Measurements from ENCODE around the gene MEP1B.
"Not testable (repeated sequence)": the region's sequence is repeated elsewhere in the genome, so short reads cannot be mapped to it uniquely, and the experiment has no call there.

MEP1B gene

DNA sequence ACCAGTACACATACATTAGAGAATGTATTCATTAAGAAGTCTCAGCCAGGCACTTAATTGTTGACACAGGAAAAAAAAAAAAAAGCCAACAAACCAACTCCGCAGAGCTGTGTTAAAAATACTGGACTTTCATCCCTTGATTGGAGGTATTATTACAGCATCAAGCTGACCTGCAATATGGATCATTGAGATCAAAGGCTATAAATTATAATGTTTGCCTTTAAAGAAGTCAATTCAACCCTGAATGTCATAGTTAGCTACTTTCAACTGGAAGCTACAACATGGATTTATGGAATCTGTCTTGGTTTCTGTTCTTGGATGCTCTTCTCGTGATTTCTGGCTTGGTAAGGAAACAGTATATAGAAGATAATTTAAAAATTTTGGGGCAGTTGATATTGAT lies at the start of gene MEP1B:
MEP1B (plus strand) TSS at position 250 of the 400 bp plus-strand sequence; CDS start at position 282, 32 bp downstream.
- TF ChIP-seq CTBP1 (IDR thresholded peaks at IDR 0.05; ENCODE audit: borderline replicate concordance) (no peak), SP1 (IDR thresholded peaks at IDR 0.05) (no peak), TARDBP (IDR thresholded peaks at IDR 0.05) (no peak), NFRKB (IDR thresholded peaks at IDR 0.05) (no peak), HDGF (IDR thresholded peaks at IDR 0.05; ENCODE audit: borderline replicate concordance) (no peak), ARNT (IDR thresholded peaks at IDR 0.05) (no peak), FOXA1 (IDR thresholded peaks at IDR 0.05) (no peak), L3MBTL2 (conservative IDR thresholded peaks at IDR 0.05) (no peak), LEF1 (IDR thresholded peaks at IDR 0.05; ENCODE audit: borderline replicate concordance) (no peak), BHLHE40 (IDR thresholded peaks at IDR 0.05; ENCODE audit: borderline replicate concordance) (no peak), ZNF384 (IDR thresholded peaks at IDR 0.05) (no peak), FOXM1 (IDR thresholded peaks at IDR 0.05; ENCODE audit: borderline replicate concordance) (no peak), ELF4 (IDR thresholded peaks at IDR 0.05) (no peak), SUZ12 (IDR thresholded peaks at IDR 0.05) (no peak)
- TF ChIP-seq, protein P1, sequence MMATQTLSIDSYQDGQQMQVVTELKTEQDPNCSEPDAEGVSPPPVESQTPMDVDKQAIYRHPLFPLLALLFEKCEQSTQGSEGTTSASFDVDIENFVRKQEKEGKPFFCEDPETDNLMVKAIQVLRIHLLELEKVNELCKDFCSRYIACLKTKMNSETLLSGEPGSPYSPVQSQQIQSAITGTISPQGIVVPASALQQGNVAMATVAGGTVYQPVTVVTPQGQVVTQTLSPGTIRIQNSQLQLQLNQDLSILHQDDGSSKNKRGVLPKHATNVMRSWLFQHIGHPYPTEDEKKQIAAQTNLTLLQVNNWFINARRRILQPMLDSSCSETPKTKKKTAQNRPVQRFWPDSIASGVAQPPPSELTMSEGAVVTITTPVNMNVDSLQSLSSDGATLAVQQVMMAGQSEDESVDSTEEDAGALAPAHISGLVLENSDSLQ (IDR thresholded peaks at IDR 0.05), result no peak
- ChIA-PET POLR2A (no interaction called here), CTCF (interaction anchor here (0.7 kb wide), 1 partner anchor 426 kb away, joined by 4 read pairs; no protein-coding TSS in a partner anchor)
- DNase-seq (ENCODE audit: extremely low spot score), result no peak

DNA sequence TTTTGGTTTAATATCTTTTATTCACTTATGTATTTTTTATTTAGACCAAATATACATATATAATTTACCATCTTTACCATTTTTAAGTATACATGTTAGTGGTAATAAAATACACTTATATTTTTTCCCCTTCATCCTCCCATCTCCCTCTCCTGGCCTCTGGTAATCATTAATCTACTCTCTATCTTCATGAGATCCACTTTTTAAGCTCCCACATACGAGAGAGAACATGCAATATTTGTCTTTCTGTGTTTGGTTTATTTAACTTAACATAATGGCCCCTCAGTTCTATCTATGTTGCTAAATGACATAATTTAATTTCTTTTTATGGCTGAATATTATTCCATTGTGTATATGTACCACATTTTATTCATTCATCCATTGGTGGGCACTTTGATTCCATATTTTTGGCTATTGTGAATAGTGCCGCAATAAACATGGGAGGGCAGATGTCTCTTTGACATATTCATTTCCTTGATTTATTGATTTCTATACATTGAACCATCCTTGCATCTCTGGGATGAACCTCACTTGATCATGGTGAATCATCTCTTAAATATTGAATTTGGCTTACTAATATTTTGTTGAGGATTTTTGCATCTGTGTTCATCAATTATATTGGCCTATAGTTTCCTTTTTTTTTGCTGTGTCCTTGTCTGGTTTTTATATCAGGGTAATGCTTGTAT lies 41.5 kb upstream of the MEP1B start:
- CTCF ChIA-PET, result interaction anchor here (0.7 kb wide), 1 partner anchor 9 kb away, joined by 5 read pairs; no protein-coding TSS in a partner anchor
- TF ChIP-seq, protein P1 (IDR thresholded peaks at IDR 0.05), result peak; percentile 75
- TF ChIP-seq L3MBTL2 (conservative IDR thresholded peaks at IDR 0.05), result no peak
- DNase-seq (ENCODE audit: extremely low spot score), result no peak
- POLR2A ChIA-PET, result no interaction called here

DNA sequence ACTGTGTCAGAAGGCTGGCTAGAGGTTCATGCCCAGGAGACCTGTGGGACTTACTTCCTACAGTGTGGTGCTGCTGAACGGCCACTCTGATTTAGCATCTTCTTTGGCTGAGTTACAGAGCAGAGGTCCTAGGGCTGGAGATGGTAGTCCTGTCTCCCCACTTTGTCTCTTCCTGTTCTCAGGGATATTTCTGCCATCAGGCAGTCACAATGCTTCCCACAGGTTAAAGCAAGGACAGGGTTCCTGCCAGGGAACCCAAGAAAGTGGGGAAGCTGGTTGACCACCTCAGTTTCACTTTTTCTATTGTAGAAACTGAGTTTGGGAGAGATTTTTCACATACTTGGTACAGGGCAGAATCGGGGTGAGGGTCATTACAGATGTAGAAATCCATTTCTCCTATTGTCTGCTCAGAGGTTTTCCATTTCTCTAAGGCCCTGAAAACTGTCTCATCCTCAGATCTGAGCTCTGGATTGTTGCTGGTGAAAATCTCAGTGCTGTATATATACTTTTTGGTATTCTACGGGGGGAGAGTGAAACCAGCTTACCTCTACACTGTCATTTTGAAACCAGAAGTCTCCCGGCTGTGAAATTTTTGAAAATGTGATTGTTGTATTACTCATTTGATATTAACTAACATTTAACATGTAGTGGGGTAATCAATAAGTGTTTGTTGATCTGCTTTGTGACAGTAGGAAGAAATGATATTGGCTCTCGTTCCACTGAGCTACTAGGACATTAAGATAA lies 37.0 kb upstream of the MEP1B start:
- POLR2A ChIA-PET, result interaction anchor here (0.6 to 0.8 kb wide), 2 partner anchors 212 to 318 kb away, joined by 3 to 6 read pairs; partner anchors contain the start of gene GAREM1
- no peak for DNase-seq (ENCODE audit: extremely low spot score)
- no peak for TF ChIP-seq L3MBTL2 (conservative IDR thresholded peaks at IDR 0.05)
- no peak for TF ChIP-seq ELF4 (IDR thresholded peaks at IDR 0.05)
- CTCF ChIA-PET, result no interaction called here

DNA sequence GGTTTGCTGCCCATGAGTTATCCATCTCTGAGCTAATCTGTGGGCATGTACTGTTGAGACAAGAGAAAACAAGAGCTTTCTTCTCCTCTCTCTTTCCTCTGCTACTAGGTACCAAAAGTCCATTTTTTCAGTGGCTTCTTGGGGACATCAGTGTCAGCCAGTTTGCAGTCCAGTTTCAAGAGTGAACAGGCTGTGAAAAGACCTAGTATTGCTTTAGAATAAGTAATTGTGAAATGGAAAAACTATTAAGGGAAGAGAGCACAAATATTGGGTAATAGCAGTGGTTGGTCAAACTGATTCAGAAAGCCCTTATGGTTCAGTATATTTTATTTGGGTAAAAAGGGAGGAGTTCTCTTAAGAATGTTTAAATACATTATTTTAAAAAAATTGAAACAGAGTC lies 33.0 kb upstream of the MEP1B start:
- CTCF ChIA-PET, result interaction anchor here (0.6 to 4.3 kb wide), 4 partner anchors 17 to 411 kb away, joined by 3 to 84 read pairs (median 6); no protein-coding TSS in a partner anchor
- POLR2A ChIA-PET, result no interaction called here
- DNase-seq (ENCODE audit: extremely low spot score), result no peak
- TF ChIP-seq FOXA1 (IDR thresholded peaks at IDR 0.05) (no peak), CTBP1 (IDR thresholded peaks at IDR 0.05; ENCODE audit: borderline replicate concordance) (no peak), BHLHE40 (IDR thresholded peaks at IDR 0.05; ENCODE audit: borderline replicate concordance) (no peak), SUZ12 (IDR thresholded peaks at IDR 0.05) (no peak), TARDBP (IDR thresholded peaks at IDR 0.05) (no peak), FOXM1 (IDR thresholded peaks at IDR 0.05; ENCODE audit: borderline replicate concordance) (no peak), ELF4 (IDR thresholded peaks at IDR 0.05) (no peak), L3MBTL2 (conservative IDR thresholded peaks at IDR 0.05) (no peak), FOXK2 (IDR thresholded peaks at IDR 0.05) (no peak), LEF1 (IDR thresholded peaks at IDR 0.05; ENCODE audit: borderline replicate concordance) (no peak), NFRKB (IDR thresholded peaks at IDR 0.05) (no peak), HDGF (IDR thresholded peaks at IDR 0.05; ENCODE audit: borderline replicate concordance) (no peak), ZNF384 (IDR thresholded peaks at IDR 0.05) (no peak), SP1 (IDR thresholded peaks at IDR 0.05) (no peak), ARNT (IDR thresholded peaks at IDR 0.05) (no peak)
- TF ChIP-seq, protein P1 (IDR thresholded peaks at IDR 0.05), result no peak

DNA sequence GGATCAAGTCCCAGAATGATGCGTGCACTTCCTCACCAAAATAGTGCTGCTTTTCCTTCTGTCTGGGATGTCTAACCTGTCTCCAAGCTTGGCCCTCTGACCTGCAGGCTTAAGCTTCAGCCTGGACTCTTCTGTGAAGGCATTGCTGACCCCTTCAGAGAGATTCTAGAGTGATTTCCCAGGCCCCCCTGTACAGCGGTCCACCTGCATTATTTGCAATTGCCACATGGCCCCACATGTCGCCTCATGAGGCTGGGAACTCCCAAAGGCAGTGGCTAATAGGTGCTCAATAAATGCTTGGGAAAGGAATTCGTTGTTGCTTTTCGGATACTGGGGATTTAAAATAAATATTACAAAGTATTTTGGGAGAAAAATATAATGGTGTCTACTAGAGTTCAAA lies 32.3 kb upstream of the MEP1B start:
- ChIA-PET CTCF (interaction anchor here (0.6 to 4.3 kb wide), 35 partner anchors 9 to 1447 kb away, joined by 3 to 84 read pairs (median 4); partner anchors contain the start of gene GAREM1), POLR2A (interaction anchor here (0.6 to 1.6 kb wide), 3 partner anchors 312 to 394 kb away, joined by 3 to 8 read pairs (median 7); partner anchors contain the start of gene GAREM1)
- no peak for DNase-seq (ENCODE audit: extremely low spot score)
- TF ChIP-seq BHLHE40 (IDR thresholded peaks at IDR 0.05; ENCODE audit: borderline replicate concordance) (no peak), SP1 (IDR thresholded peaks at IDR 0.05) (no peak), FOXK2 (IDR thresholded peaks at IDR 0.05) (no peak), LEF1 (IDR thresholded peaks at IDR 0.05; ENCODE audit: borderline replicate concordance) (no peak)

DNA sequence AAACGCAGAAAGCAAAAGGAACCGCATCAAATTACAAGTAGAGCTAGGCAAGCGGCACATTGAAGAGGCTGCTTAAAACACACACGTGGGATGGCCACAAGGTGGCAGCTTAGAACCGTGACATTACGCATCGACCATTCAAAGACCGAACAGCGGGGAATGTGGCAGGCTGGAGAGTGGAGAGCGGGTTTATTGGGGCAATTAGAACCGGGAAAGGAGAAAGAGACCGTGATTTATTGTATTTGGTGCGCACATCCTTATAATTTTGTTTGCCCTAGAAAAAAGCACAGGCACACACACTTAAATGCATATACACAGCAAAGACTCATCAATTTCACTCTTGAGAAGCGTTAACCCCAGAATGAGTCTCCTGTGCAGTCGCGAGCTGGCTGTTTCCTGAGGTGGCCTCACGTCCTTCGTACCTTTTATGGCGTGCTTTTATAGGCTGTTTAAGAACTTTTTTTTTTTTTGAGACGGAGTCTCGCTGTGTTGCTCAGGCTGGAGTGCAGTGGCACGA lies 31.7 kb upstream of the MEP1B start:
- CTCF ChIA-PET, result interaction anchor here (0.5 to 4.3 kb wide), 42 partner anchors 10 to 1446 kb away, joined by 3 to 84 read pairs (median 4); partner anchors contain the start of gene GAREM1
- peak; percentile 97 for DNase-seq (ENCODE audit: extremely low spot score)
- TF ChIP-seq FOXM1 (IDR thresholded peaks at IDR 0.05; ENCODE audit: borderline replicate concordance) (no peak), FOXK2 (IDR thresholded peaks at IDR 0.05) (no peak), SUZ12 (IDR thresholded peaks at IDR 0.05) (no peak), LEF1 (IDR thresholded peaks at IDR 0.05; ENCODE audit: borderline replicate concordance) (no peak), SP1 (IDR thresholded peaks at IDR 0.05) (no peak), FOXA1 (IDR thresholded peaks at IDR 0.05) (no peak), L3MBTL2 (conservative IDR thresholded peaks at IDR 0.05) (peak; percentile 59; the same call in 1 of the 2 replicates), HDGF (IDR thresholded peaks at IDR 0.05; ENCODE audit: borderline replicate concordance) (no peak), ELF4 (IDR thresholded peaks at IDR 0.05) (no peak), BHLHE40 (IDR thresholded peaks at IDR 0.05; ENCODE audit: borderline replicate concordance) (no peak), TARDBP (IDR thresholded peaks at IDR 0.05) (no peak), NFRKB (IDR thresholded peaks at IDR 0.05) (no peak), ZNF384 (IDR thresholded peaks at IDR 0.05) (peak; percentile 99), ARNT (IDR thresholded peaks at IDR 0.05) (peak; percentile 5; the same call in 1 of the 2 replicates), CTBP1 (IDR thresholded peaks at IDR 0.05; ENCODE audit: borderline replicate concordance) (peak; percentile 88)
- TF ChIP-seq, protein P1 (IDR thresholded peaks at IDR 0.05), result peak; percentile 96
- POLR2A ChIA-PET, result interaction anchor here (0.6 to 1.6 kb wide), 3 partner anchors 312 to 394 kb away, joined by 3 to 8 read pairs (median 7); partner anchors contain the start of gene GAREM1

DNA sequence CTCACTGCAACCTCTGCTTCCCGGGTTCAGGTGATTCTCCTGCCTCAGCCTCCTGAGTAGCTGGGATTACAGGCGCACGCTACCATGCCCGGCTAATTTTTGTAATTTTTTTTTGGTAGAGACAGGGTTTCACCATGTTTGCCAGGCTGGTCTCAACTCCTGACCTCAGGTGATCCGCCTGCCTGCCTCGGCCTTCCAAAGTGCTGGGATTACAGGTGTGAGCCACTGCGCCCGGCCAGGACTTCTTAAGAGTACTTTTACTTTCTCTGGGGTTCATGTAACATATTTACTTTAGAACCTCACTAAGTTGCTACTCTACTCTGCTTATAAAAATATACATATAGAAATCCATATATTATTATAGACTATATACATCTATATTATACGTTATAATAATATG lies 31.2 kb upstream of the MEP1B start:
- ChIA-PET POLR2A (interaction anchor here (1.3 to 1.6 kb wide), 2 partner anchors 311 to 393 kb away, joined by 7 to 8 read pairs; partner anchors contain the start of gene GAREM1), CTCF (interaction anchor here (0.5 to 4.3 kb wide), 25 partner anchors 14 to 800 kb away, joined by 3 to 84 read pairs (median 4); partner anchors contain the start of gene GAREM1)
- DNase-seq (ENCODE audit: extremely low spot score), result not testable (repeated sequence)
